Measurements from ENCODE around the gene ASGR2.
"Not testable (repeated sequence)": the region's sequence is repeated elsewhere in the genome, so short reads cannot be mapped to it uniquely, and the experiment has no call there.

Gene ASGR2

DNA sequence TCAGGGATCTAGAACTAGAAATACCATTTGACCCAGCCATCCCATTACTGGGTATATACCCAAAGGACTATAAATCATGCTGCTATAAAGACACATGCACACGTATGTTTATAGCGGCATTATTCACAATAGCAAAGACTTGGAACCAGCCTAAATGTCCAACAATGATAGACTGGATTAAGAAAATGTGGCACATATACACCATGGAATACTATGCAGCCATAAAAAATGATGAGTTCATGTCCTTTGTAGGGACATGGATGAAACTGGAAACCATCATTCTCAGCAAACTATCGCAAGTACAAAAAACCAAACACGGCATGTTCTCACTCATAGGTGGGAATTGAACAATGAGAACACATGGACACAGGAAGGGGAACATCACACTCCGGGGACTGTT is 12.9 kb upstream of the ASGR2 start:
- in situ Hi-C loops (cut with MboI; ENCODE audit: low sequenced_read_pairs) = not testable (repeated sequence)

DNA sequence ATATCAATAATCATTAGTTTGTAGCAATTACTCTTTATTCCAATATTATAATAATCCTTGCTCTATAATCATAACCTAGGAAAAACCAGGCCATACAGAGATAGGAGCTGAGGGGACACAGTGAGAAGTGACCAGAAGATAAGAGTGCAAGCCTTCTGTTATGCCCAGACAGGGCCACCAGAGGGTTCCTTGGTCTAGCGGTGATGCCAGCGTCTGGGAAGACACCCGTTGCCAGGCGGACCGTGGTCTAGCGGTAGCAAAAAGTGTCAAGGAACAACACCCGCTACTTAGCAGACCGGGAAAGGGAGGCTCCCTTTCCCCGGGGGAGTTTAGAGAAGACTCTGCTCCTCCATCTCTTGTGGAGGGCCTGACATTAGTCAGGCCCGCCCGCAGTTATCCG is 11.8 kb upstream of the ASGR2 start:
- in situ Hi-C loops (cut with MboI; ENCODE audit: low sequenced_read_pairs) = not testable (repeated sequence)

DNA sequence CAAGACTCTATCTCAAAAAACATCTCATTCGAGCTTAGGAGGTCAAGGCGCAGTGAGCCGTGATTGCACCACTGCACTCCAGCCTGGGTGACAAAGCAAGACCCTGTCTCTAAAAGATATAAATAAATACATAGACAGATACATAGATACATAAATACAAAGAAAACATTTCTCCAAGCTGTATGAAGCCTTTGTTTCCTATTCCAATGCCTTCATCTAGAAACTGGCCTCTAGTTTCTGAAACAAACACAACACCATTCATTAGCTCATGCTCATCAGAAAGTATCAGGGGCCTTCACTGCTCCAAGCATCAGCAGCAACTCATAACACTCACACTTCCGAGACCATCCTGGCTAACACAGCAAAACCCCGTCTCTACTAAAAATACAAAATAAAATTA is 10.3 kb upstream of the ASGR2 start:
- in situ Hi-C loops (cut with MboI; ENCODE audit: low sequenced_read_pairs) = no loop called here

DNA sequence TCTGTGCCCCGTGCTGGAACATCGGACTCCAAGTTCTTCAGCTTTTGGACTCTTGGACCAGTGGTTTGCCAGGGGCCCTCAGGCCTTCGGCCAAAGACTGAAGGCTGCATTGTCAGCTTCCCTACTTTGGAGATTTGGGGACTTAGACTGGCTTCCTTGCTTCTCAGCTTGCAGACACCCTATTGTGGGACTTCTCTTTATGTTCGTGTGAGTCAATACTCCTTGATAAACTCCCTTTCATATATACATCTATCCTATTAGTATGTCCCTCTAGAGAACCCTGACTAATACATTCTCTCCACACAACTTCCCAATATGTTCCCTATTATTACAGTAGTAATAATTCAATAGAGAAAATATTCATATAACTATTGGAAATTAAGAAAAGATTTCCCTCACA is 9.2 kb upstream of the ASGR2 start:
- in situ Hi-C loops (cut with MboI; ENCODE audit: low sequenced_read_pairs) = no loop called here

- in situ Hi-C loops (cut with MboI; ENCODE audit: low sequenced_read_pairs) = no loop called here
Measured at GRCh38 chr17:7122381-7122780, 7.8 kb upstream of the ASGR2 start.

DNA sequence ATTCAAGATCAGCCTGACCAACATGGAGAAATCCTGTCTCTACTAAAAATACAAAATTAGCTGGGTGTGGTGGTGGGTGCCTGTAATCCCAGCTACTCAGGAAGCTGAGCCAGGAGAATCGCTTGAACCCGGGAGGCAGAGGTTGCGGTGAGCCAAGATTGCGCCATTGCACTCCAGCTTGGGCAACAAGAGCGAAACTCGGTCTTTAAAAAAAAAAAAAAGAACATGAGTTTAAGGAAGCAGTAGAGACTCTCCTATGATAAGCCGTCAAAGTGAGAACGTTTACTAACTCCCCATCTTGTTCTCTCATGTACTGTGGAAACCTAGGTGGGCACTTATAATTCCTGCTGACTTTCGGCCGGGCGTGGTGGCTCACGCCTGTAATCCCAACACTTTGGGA is 6.0 kb upstream of the ASGR2 start:
- in situ Hi-C loops (cut with MboI; ENCODE audit: low sequenced_read_pairs) = not testable (repeated sequence)

- in situ Hi-C loops (cut with MboI; ENCODE audit: low sequenced_read_pairs) = no loop called here
Measured at GRCh38 chr17:7120123-7120522, 5.5 kb upstream of the ASGR2 start.

DNA sequence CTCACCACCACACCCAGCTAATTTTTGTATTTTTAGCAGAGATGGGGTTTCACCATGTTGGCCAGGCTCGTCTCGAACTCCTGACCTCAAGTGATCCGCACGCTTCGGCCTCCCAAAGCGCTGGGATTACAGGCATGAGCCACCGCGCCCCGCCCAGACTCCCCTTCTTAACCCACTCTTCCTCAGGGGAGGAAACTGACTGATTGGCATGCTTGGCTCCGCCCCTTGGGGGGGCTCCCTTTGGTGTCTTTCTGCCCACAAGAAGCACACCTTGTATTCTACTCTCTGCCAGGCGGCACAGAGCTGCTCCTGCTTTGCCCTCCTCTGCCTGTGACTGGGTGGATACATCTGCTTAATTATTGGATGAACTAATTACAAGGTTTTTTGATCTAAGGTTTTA is 4.7 kb upstream of the ASGR2 start:
- in situ Hi-C loops (cut with MboI; ENCODE audit: low sequenced_read_pairs) = no loop called here

GRCh38 chr17:7114875-7115614 is 423 bp upstream of the ASGR2 start:
- in situ Hi-C loops (cut with MboI; ENCODE audit: low sequenced_read_pairs) = no loop called here

GRCh38 chr17:7113273-7114071 is 1.1 kb downstream of the ASGR2 start:
- in situ Hi-C loops (cut with MboI; ENCODE audit: low sequenced_read_pairs) = no loop called here

- in situ Hi-C loops (cut with MboI; ENCODE audit: low sequenced_read_pairs) = no loop called here
Measured at GRCh38 chr17:7112510-7113108, 2.0 kb downstream of the ASGR2 start.

GRCh38 chr17:7111784-7112509 is 2.7 kb downstream of the ASGR2 start:
- in situ Hi-C loops (cut with MboI; ENCODE audit: low sequenced_read_pairs) = no loop called here

- in situ Hi-C loops (cut with MboI; ENCODE audit: low sequenced_read_pairs) = no loop called here
Measured at GRCh38 chr17:7110617-7111306, 3.9 kb downstream of the ASGR2 start.

- in situ Hi-C loops (cut with MboI; ENCODE audit: low sequenced_read_pairs) = no loop called here
Measured at GRCh38 chr17:7109461-7110322, 4.9 kb downstream of the ASGR2 start.

- in situ Hi-C loops (cut with MboI; ENCODE audit: low sequenced_read_pairs) = no loop called here
Measured at GRCh38 chr17:7108981-7109380, 5.6 kb downstream of the ASGR2 start.

DNA sequence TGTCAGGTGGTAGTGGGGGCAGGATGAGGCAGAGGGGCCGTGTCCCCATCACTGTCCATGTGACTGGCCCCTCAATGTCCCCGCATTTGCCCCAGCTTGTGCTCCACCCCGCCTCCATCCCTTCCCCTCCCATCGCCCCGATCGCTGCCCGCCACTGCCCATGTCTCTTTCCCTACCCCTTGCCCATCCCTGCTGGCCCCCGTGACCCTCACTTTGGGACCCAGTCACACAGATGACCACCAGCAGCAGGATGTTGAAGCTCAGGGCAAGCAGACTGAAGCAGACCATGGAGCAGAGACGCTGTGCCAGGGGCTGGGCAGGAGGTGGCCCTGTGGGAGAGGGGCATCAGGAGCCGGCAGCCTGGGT is 6.1 kb downstream of the ASGR2 start:
- in situ Hi-C loops (cut with MboI; ENCODE audit: low sequenced_read_pairs) = no loop called here

GRCh38 chr17:7107795-7108559 is 6.6 kb downstream of the ASGR2 start:
- in situ Hi-C loops (cut with MboI; ENCODE audit: low sequenced_read_pairs) = no loop called here

GRCh38 chr17:7107012-7107754 is 7.4 kb downstream of the ASGR2 start:
- in situ Hi-C loops (cut with MboI; ENCODE audit: low sequenced_read_pairs) = no loop called here
